Right ventricle myocardium superior (tissue), 1 donor: ENCODE data around the gene HLCS. TPM values are rescaled to one million over a fixed set of nuclear protein-coding genes. Genes with fewer than 3 reads are reported as not detected.

Source experiments
- ATAC-seq: fragments of 200-7000 bp; cut with Tn5 transposase; one replicate; pipeline ENCODE4 v1.9.1; 2020; ENCODE audit warnings: mild to moderate bottlenecking; ENCODE audit not compliant: poor library complexity
- DNase-seq: peaks from one replicate; pipeline ENCODE4 v3.0.0-alpha.2; 2020
- intact Hi-C: fragments of 100-400 bp; cut with DNase I; formaldehyde crosslinking; loops from one replicate; pipeline ENCODE4 v1.11.2; 2022
- total RNA-seq: library from RNA; stranded (reverse); fragmentation: NEBNext Ultra II Directional; extraction: Animal tissue kit (Norgen Biotek cat#: 25700); gene quantifications from one replicate; pipeline ENCODE4 v1.2.1, GENCODE V29; 2021
- donor health status: DM: no; HTN: yes; CAD: no; lungs with severe emphysema.

Gene HLCS
- total RNA-seq, 1 donor from 2014 or later, result 6.3 TPM

GRCh38 chr21:36864974-36865373 is 101.5 kb downstream of the HLCS start:
- intact Hi-C loops, result no loop called here
- ATAC-seq (no peak), DNase-seq (no peak)

- ATAC-seq (no peak), DNase-seq (no peak)
- intact Hi-C loops, result no loop called here
Measured at GRCh38 chr21:36863260-36863659, 103.2 kb downstream of the HLCS start.

- DNase-seq, result no peak
- intact Hi-C loops, result no loop called here
- ATAC-seq, result no peak
Measured at GRCh38 chr21:36861595-36862323, 104.7 kb downstream of the HLCS start.

- intact Hi-C loops, result no loop called here
- no peak for ATAC-seq
- no peak for DNase-seq
Measured at GRCh38 chr21:36860736-36861594, 105.5 kb downstream of the HLCS start.

DNA sequence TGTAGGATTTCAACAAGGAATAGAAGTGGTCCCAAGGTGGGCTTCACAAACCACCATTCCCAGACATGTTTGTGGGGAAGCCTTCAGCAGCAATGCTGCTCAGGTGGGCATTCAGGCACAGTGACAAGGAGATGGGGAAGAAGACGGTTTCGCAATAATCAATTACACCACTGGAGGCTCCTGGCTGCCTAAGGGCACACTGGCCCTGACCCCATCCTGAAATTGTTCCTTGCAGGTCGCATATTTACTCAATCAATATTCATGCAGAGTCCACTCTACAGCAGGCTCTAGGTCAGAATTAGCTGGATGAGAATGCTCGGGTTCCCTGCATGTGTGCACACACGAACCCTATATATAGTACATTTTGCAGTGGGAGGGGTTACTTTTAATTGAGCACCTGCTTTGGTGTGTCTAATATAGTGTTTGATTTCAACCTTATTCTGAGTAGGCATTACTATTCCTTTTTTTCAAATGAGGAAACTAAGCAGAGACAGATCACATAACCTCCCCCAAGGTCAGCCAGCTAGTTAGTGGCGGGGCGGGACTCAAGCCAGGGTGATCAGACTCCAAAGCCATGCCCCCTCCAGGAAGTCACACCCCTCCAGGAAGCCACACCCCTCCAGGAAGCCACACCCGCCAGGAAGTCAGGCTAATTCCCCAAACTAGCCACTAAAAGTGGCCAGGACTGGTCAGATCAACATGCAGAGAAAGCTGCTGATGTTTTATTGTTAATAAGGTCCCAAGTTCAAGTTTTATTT is 106.5 kb downstream of the HLCS start:
- ATAC-seq, result peak; percentile 96
- intact Hi-C loops, result no loop called here
- DNase-seq, result peak; percentile 88

DNA sequence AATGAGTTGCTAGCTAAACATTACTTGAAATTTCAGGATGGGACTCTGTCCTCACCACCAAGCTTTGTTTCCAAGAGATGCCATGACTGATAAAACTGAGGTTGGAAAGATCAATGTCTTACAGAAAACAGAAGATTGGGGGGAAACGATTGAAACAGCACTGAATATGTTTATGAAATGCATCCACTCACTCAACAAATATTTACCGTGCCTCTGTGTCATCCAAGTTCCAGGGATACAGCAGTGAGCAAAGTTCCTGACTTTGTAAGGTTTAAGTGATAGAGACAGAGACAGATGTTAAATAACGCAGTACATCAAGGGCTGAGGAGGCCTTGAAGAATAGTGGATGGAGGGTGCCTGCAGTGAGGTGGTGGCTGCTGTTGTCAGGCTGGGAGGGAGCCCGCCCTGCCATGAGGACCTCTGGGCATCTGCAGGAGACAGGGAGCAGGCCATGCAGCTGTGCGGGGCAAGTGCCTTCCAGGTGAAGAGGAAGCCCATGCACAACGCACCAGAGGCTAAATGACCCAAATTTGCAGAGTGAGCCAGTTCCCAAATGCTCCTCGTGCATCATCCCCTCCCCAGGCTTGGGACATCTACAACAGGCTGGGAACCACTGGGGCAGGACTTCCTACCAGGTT is 108.0 kb downstream of the HLCS start:
- DNase-seq, result no peak
- ATAC-seq, result no peak
- intact Hi-C loops, result no loop called here

GRCh38 chr21:36856643-36857042 is 109.8 kb downstream of the HLCS start:
- DNase-seq, result no peak
- no peak for ATAC-seq
- intact Hi-C loops, result no loop called here

DNA sequence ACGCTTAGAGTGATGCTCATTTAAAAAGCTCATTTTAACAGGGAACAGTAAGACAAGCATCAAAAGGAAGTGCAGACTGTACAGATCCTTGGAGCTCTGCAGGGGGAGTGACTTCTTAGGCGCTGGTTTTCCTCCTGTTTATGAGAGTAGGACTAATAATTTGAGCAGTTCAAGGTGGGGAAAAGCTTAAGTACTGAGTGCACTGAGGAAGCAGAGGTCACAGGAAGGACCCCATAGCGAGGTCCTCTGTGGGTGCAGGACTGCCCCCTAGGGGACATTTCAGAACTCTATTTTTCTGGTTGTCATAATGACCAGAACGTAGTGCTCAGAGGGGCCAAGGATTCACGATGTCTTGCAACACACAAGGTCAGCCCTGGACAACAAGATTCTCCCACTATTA is 112.1 kb downstream of the HLCS start:
- DNase-seq, result no peak
- intact Hi-C loops, result no loop called here
- ATAC-seq, result peak; percentile 75

GRCh38 chr21:36852864-36853263 is 113.6 kb downstream of the HLCS start:
- no peak for DNase-seq
- no peak for ATAC-seq
- intact Hi-C loops, result no loop called here

GRCh38 chr21:36852293-36852692 is 114.2 kb downstream of the HLCS start:
- ATAC-seq (no peak), DNase-seq (no peak)
- intact Hi-C loops, result no loop called here

DNA sequence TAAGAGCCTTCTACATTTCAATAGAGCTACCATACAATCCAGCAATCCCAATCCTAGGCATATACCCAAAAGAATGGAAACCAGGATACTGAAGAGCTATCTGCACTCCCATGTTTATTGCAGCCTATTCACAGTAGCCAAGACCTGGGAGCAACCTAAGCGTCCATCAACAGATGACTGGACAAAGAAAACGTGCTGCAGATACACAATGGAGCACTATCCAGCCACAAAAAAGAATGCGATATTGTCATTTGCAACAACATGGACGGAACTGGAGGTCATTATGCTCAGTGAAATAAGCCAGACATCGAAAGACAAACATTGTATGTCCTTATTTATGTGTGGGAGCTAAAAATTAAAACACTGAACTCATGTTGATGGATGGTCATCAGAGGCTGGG is 115.3 kb downstream of the HLCS start:
- no peak for DNase-seq
- no peak for ATAC-seq

GRCh38 chr21:36850372-36850771 is 116.1 kb downstream of the HLCS start:
- DNase-seq (no peak), ATAC-seq (no peak)
- intact Hi-C loops, result no loop called here

More for the DNA sequence above, 115.3 kb downstream of the HLCS start:
- intact Hi-C loops, result no loop called here

DNA sequence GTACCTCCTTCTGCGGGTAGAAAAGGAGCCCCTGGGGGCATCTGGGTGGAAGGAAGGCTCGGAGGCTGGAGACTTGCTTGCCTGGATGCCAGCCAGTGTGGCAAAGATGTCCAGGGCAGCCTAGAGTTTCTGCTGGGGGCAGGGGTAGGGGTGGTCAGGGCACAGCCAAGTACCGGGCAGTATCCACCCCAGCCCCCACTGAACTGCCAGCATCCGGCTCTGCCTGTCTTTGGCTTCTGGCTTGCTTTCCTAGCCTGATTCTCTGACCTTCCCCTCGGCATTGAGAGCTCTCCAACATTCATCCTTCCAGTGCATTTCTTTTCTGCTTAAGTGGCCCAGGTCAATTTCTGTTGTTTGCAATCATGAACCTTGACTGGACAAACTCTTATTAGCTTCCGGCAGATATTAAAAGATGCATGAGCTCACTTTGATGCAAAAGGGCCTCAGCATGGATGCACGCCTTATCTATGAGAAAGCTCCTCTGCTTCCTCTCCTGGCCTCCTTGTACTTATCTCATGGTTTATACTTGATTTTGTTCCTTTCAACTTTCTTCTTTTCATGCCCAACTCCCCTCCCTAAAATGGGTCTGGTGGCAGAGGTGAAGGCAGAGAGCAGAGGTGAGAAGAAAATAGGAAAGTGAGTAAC is 116.9 kb downstream of the HLCS start:
- intact Hi-C loops, result no loop called here
- no peak for DNase-seq
- no peak for ATAC-seq

- DNase-seq (no peak), ATAC-seq (no peak)
- intact Hi-C loops, result no loop called here
Measured at GRCh38 chr21:36848730-36849274, 117.7 kb downstream of the HLCS start.

GRCh38 chr21:36847189-36847588 is 119.3 kb downstream of the HLCS start:
- intact Hi-C loops, result no loop called here
- ATAC-seq (no peak), DNase-seq (no peak)

DNA sequence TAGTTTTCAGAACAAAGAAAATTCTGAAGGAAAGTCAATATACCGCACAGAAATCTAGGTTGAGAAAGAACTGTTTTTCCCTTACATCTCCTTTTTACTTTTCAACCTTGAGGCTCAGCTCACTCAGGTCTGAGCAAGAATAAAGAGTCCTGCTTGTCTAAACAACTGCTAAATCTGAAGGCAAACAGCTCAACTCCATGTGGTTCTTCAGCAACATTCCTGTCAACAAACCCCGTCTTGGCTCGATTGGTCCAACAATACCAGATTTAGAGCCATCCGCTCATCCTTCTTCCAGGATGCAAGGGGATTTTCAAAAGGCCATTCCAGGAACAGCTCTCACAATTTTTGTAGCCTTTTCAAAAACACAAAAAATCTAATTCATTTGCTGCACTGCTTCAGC is 119.8 kb downstream of the HLCS start:
- ATAC-seq, result no peak
- no peak for DNase-seq
- intact Hi-C loops, result no loop called here

DNA sequence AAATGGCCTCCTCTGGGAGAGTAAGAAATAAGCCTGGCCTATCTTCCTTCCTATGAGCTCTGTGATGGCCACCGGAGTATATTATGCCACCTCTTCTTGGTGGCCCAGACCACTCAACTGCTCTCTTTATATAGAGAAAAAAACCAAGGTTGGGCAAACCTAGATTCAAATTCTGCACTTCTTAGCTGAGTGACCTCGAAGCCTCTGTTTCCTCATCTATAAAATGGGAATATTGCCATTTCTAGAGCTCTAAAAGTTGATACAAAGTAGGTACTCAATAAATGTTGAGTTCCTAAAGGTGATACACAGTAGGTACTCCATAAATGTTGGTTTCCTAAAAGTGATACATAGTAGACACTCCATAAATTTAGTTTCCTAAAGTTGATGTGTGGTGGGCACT is 120.7 kb downstream of the HLCS start:
- ATAC-seq (no peak), DNase-seq (no peak)
- intact Hi-C loops, result no loop called here

GRCh38 chr21:36845070-36845469 is 121.4 kb downstream of the HLCS start:
- DNase-seq (no peak), ATAC-seq (no peak)
- intact Hi-C loops, result no loop called here
